Nephron progenitor cell (in vitro differentiated cells): ENCODE data around the gene RHOH.
"Not testable (repeated sequence)": the region's sequence is repeated elsewhere in the genome, so short reads cannot be mapped to it uniquely, and the experiment has no call there.

Source experiments
- DNase-seq: peaks from one replicate; pipeline ENCODE4 v3.0.0; 2021
- H3K27ac Mint-ChIP-seq: 2 replicates; pipeline ENCODE4 v1.8.0; 2021; ENCODE audit warnings: mild to moderate bottlenecking, moderate library complexity, mixed read lengths
- H3K27me3 Mint-ChIP-seq: 2 replicates; pipeline ENCODE4 v1.8.0; 2021; ENCODE audit warnings: mild to moderate bottlenecking, low read depth, mixed read lengths; ENCODE audit not compliant: poor library complexity
- H3K36me3 Mint-ChIP-seq: 2 replicates; pipeline ENCODE4 v1.8.0; 2021; ENCODE audit warnings: low read depth, mixed read lengths
- H3K4me1 Mint-ChIP-seq: 2 replicates; pipeline ENCODE4 v1.8.0; 2021; ENCODE audit warnings: mixed read lengths
- H3K4me3 Mint-ChIP-seq: 2 replicates; pipeline ENCODE4 v1.8.0; 2021; ENCODE audit warnings: mild to moderate bottlenecking, moderate library complexity, mixed read lengths
- H3K9me3 Mint-ChIP-seq: 2 replicates; pipeline ENCODE4 v1.8.0; 2021; ENCODE audit warnings: mild to moderate bottlenecking, moderate library complexity, mixed read lengths
- TF ChIP-seq, protein P1 (sequence below): fragments of 200-600 bp; sonication (generic); IDR thresholded peaks from 2 replicates; pipeline ENCODE4 v1.5.0; 2021; ENCODE audit warnings: antibody characterized with exemption

Gene RHOH

DNA sequence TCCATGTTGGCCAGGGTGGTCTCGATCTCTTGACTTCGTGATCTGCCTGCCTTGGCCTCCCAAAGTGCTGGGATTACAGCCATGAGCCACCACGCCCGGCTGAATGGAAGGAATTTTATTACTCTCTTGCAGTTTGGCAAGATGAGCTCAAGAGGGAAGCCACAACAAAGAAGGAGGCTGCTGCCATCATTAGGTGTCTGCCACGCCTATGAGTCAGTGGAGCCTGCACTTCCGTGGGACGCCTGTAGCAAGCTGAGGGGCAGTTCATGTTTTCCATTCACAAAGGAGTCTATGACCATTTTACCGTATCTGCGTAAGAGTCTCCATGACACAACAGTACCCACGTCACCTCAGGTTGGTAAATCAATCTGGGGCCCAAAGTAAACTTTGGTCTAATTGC, 87.1 kb downstream of the RHOH start:
- Mint-ChIP-seq H3K9me3 (peaks cover 16% of the 10 kb centered on the region), H3K27me3 (peaks cover 16% of the 10 kb centered on the region), H3K27ac (peak overlapping the region; percentile 71), H3K4me1 (peaks cover 24% of the 10 kb centered on the region), H3K36me3 (peaks cover 3% of the 10 kb centered on the region), H3K4me3 (no peak overlapping the region)
- TF ChIP-seq, protein P1, sequence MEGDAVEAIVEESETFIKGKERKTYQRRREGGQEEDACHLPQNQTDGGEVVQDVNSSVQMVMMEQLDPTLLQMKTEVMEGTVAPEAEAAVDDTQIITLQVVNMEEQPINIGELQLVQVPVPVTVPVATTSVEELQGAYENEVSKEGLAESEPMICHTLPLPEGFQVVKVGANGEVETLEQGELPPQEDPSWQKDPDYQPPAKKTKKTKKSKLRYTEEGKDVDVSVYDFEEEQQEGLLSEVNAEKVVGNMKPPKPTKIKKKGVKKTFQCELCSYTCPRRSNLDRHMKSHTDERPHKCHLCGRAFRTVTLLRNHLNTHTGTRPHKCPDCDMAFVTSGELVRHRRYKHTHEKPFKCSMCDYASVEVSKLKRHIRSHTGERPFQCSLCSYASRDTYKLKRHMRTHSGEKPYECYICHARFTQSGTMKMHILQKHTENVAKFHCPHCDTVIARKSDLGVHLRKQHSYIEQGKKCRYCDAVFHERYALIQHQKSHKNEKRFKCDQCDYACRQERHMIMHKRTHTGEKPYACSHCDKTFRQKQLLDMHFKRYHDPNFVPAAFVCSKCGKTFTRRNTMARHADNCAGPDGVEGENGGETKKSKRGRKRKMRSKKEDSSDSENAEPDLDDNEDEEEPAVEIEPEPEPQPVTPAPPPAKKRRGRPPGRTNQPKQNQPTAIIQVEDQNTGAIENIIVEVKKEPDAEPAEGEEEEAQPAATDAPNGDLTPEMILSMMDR = no peak
- DNase-seq = no peak

DNA sequence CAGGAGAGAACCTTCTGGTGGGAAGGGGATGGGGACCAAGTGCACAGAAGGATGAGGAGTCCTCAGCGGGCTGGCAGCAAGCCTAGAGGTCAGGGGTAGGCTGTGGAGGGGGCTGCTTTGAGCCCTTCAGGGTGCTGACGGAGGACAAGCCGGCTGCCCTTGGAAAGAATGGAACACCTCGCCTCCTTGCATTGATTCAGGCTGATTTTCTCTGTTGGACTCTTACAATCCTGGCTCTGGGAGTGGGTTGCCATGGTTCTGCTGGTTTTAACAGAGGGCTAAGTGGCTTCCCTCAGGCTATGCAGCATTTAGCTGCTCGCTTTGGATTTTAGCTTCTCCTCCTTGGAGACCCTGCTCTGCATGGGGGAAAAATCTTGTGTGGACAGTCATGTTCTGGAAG, 88.9 kb downstream of the RHOH start:
- no peak for DNase-seq
- peaks cover 24% of the 10 kb centered on the region for H3K4me1 Mint-ChIP-seq
- no peak overlapping the region for H3K4me3 Mint-ChIP-seq
- H3K9me3 Mint-ChIP-seq = peaks cover 15% of the 10 kb centered on the region
- peaks cover 3% of the 10 kb centered on the region for H3K36me3 Mint-ChIP-seq
- no peak overlapping the region for H3K27ac Mint-ChIP-seq
- H3K27me3 Mint-ChIP-seq = peaks cover 21% of the 10 kb centered on the region
- TF ChIP-seq, protein P1 = no peak

DNA sequence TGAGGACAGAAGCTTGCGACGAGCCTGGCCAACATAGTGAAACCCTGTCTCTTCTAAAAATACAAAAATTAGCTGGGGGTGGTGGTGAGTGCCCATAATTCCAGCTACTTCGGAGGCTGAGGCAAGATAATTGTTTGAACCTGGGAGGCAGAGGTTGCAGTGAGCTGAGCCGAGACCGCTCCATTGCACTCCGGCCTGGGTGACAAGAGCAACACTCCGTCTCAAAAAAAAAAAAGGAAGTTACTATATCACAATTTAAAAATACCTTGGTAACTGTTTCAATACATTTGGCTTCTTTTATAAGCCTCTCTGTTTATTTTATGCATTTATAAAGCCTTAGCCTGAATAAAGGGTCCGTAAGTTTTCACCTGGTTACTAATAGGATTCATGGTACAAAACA, 91.7 kb downstream of the RHOH start:
- peaks cover 5% of the 10 kb centered on the region for H3K9me3 Mint-ChIP-seq
- H3K27ac Mint-ChIP-seq = no peak overlapping the region
- H3K4me1 Mint-ChIP-seq = peaks cover 10% of the 10 kb centered on the region
- no peaks in the 10 kb centered on the region for H3K36me3 Mint-ChIP-seq
- peaks cover 18% of the 10 kb centered on the region for H3K27me3 Mint-ChIP-seq
- no peak overlapping the region for H3K4me3 Mint-ChIP-seq
- no peak for DNase-seq
- TF ChIP-seq, protein P1 = no peak

DNA sequence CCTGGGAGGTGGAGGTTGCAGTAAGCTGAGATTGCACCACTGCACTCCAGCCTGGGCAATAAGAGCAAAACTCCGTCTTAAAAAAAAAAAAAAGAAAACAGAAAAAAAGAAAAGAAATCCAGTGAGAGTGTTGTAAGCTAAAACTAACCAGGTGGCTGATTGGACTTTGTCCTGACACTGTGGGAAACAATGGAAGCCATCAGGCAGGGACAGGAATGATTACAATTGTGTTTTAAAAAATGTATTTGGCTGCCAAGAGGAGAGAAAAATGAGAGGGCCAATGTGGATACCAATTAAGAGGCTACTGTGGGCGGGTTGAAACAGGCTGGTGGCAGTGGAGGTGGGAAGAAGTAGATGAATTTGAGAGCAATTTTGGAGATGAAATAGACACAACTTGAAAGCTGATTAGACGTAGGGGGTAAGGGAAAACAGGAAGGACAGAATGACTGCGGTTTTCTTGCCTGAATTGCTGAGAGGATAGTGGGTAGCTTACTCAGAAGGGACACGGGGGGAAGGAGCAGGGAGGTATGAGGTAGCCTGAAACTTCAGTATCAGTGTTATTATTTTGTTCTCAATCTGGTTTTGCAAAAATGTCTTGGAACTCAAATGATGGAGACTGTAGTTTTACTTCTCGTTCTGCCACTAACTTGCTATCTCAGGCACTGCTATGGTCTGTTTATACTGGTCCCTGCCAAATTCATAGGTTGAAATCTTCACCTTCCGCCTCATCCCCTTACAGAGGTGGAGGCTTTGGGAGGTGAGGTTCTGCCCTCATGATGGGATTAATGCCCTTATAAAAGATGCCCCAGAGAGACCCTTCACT, 92.7 kb downstream of the RHOH start:
- H3K4me1 Mint-ChIP-seq = no peaks in the 10 kb centered on the region
- no peak overlapping the region for H3K4me3 Mint-ChIP-seq
- no peak overlapping the region for H3K27ac Mint-ChIP-seq
- H3K27me3 Mint-ChIP-seq = peaks cover 23% of the 10 kb centered on the region
- TF ChIP-seq, protein P1 = no peak
- H3K9me3 Mint-ChIP-seq = peaks cover 5% of the 10 kb centered on the region
- no peaks in the 10 kb centered on the region for H3K36me3 Mint-ChIP-seq
- no peak for DNase-seq

DNA sequence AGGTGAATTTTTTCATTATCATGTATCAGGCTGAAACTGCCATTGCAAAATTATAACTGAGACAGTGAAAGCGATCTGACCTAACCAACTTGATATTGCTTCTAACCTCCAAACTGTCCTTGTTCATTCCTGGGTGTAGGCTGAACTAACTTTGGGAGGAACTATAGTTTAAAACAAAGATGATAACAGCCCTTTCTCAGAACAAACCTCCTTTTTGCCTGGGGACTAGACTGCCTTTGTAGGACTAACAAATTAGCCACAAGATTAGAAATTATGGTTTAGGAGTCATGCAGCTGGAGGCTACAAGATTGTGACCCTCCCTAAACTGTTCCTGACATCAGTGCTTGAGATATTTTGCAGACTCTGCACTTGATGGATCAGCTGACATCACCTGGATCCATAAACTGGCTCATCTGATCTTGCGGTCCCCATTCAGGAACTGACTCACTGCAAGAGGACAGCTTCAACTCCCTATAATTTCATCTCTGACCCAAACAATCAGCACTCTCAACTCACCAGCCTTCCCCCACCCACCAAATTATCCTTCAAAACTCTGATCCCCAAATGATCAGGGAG, 93.9 kb downstream of the RHOH start:
- not testable (repeated sequence) for H3K4me1 Mint-ChIP-seq, H3K4me3 Mint-ChIP-seq, DNase-seq, H3K9me3 Mint-ChIP-seq, H3K36me3 Mint-ChIP-seq, H3K27ac Mint-ChIP-seq
- peaks cover 21% of the 10 kb centered on the region for H3K27me3 Mint-ChIP-seq

DNA sequence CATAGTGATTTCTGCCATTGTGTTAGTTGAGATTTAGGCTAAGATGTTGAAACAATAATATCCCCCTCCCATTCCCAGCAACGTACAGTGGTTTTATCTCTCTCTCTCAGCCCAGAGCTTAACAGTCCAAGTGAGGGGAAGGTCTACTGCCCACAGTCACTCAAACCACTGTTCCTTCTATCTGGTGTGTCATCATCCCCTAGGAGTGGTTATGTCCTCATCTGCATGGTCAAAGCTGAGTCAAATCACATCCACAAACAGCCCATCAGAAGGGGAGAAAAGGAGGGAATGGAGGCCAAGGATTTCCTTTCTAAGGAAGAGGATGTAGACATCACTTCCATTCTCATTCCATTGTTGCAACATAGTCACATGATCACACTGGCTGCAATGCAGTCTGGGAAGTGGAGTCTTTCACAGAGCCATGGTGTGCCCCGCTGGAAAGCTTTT, 95.5 kb downstream of the RHOH start:
- Mint-ChIP-seq H3K9me3 (peaks cover 5% of the 10 kb centered on the region), H3K4me3 (no peak overlapping the region), H3K27me3 (peaks cover 16% of the 10 kb centered on the region), H3K36me3 (no peaks in the 10 kb centered on the region), H3K4me1 (no peaks in the 10 kb centered on the region), H3K27ac (no peak overlapping the region)
- TF ChIP-seq, protein P1 = no peak
- no peak for DNase-seq
